Measurements from ENCODE around the gene GPRIN2. TPM values are rescaled to one million over a fixed set of nuclear protein-coding genes. Genes with fewer than 3 reads are reported as not detected.

GPRIN2 gene
- polyA plus RNA-seq, 3 donors = not detected

GRCh38 chr10:46524472-46525176 is 31.8 kb downstream of the GPRIN2 start:
- no peak overlapping the region for H3K4me3 Mint-ChIP-seq
- H3K27me3 Mint-ChIP-seq (ENCODE audit: low read depth in 3 of 3) = no peaks in the 10 kb centered on the region
- DNase-seq = no peak
- Histone ChIP-seq H3K9me3 (replicated peaks in 1 of 2; ENCODE audit: control insufficient read depth in 1 of 2, insufficient read depth in 1 of 2, low read length in 2 of 2) (no peaks in the 10 kb centered on the region), H3K9ac (ENCODE audit: insufficient read depth, low read length, poor library complexity, severe bottlenecking) (no peak overlapping the region), H4K20me1 (ENCODE audit: insufficient read depth, low read length) (no peaks in the 10 kb centered on the region), H3K4me2 (replicated peaks; ENCODE audit: extremely low read depth, low read length, poor library complexity, severe bottlenecking) (no peak overlapping the region), H3K36me3 (replicated peaks in 1 of 2; ENCODE audit: control insufficient read depth in 1 of 2, insufficient read depth in 2 of 2, low read length in 2 of 2) (no peaks in the 10 kb centered on the region), H3K79me2 (ENCODE audit: insufficient read depth, low read length) (no peaks in the 10 kb centered on the region), H3K27ac (ENCODE audit: low read depth in 1 of 2, low read length in 2 of 2) (no peak overlapping the region), H3K4me1 (ENCODE audit: control insufficient read depth in 1 of 2, insufficient read depth in 2 of 2, low read length in 2 of 2) (no peaks in the 10 kb centered on the region), H3K4me3 (replicated peaks in 1 of 3; ENCODE audit: low read depth in 2 of 3, low read length in 3 of 3) (no peak overlapping the region), H3K27me3 (ENCODE audit: control insufficient read depth in 2 of 2, insufficient read depth in 2 of 2, low read length in 2 of 2) (no peaks in the 10 kb centered on the region), H2AFZ (ENCODE audit: insufficient read depth, low read depth, low read length, poor library complexity, severe bottlenecking) (peak overlapping the region; percentile 1)
- 94% methylated on average over 10 of the region's 14 CpGs for whole genome bisulfite sequencing (ENCODE audit: insufficient coverage)
- H3K9me3 Mint-ChIP-seq = peaks cover 0 to 3% (median 0%) of the 10 kb centered on the region in 7 donors
- H3K4me1 Mint-ChIP-seq = no peaks in the 10 kb centered on the region
- intact Hi-C loops (cut with micrococcal nuclease) = no loop called here
- H3K36me3 Mint-ChIP-seq = no peaks in the 10 kb centered on the region
- no peak overlapping the region for H3K27ac Mint-ChIP-seq
- no peak for TF ChIP-seq CTCF (IDR thresholded peaks at IDR 0.05)

GRCh38 chr10:46523962-46524471 is 32.4 kb downstream of the GPRIN2 start:
- Histone ChIP-seq H4K20me1 (ENCODE audit: insufficient read depth, low read length) (no peaks in the 10 kb centered on the region), H3K4me1 (ENCODE audit: control insufficient read depth in 1 of 2, insufficient read depth in 2 of 2, low read length in 2 of 2) (no peaks in the 10 kb centered on the region), H3K79me2 (ENCODE audit: insufficient read depth, low read length) (no peaks in the 10 kb centered on the region), H3K9ac (ENCODE audit: insufficient read depth, low read length, poor library complexity, severe bottlenecking) (no peak overlapping the region), H3K9me3 (replicated peaks in 1 of 2; ENCODE audit: control insufficient read depth in 1 of 2, insufficient read depth in 1 of 2, low read length in 2 of 2) (no peaks in the 10 kb centered on the region), H2AFZ (ENCODE audit: insufficient read depth, low read depth, low read length, poor library complexity, severe bottlenecking) (peak overlapping the region; percentile 1), H3K27ac (ENCODE audit: low read depth in 1 of 2, low read length in 2 of 2) (no peak overlapping the region), H3K36me3 (replicated peaks in 1 of 2; ENCODE audit: control insufficient read depth in 1 of 2, insufficient read depth in 2 of 2, low read length in 2 of 2) (no peaks in the 10 kb centered on the region), H3K4me2 (replicated peaks; ENCODE audit: extremely low read depth, low read length, poor library complexity, severe bottlenecking) (no peak overlapping the region), H3K4me3 (replicated peaks in 1 of 3; ENCODE audit: low read depth in 2 of 3, low read length in 3 of 3) (no peak overlapping the region), H3K27me3 (ENCODE audit: control insufficient read depth in 2 of 2, insufficient read depth in 2 of 2, low read length in 2 of 2) (no peaks in the 10 kb centered on the region)
- no peaks in the 10 kb centered on the region for H3K4me1 Mint-ChIP-seq
- no peak for DNase-seq
- intact Hi-C loops (cut with micrococcal nuclease) = no loop called here
- no peaks in the 10 kb centered on the region for H3K36me3 Mint-ChIP-seq
- no peak overlapping the region for H3K4me3 Mint-ChIP-seq
- peaks cover 0 to 2% (median 0%) of the 10 kb centered on the region in 3 donors for H3K27me3 Mint-ChIP-seq (ENCODE audit: low read depth in 3 of 3)
- WGBS (ENCODE audit: insufficient coverage) = 91% methylated on average over 8 of the region's 8 CpGs
- no peak overlapping the region for H3K27ac Mint-ChIP-seq
- no peak for TF ChIP-seq CTCF (IDR thresholded peaks at IDR 0.05)
- peaks cover 0 to 5% (median 1%) of the 10 kb centered on the region in 7 donors for H3K9me3 Mint-ChIP-seq
